IPS-NIHi11 (cell line): ENCODE data around the gene EDARADD.
"Not testable (repeated sequence)": the region's sequence is repeated elsewhere in the genome, so short reads cannot be mapped to it uniquely, and the experiment has no call there.

Experiments
- DNase-seq: peaks from one replicate; pipeline ENCODE4 v3.0.0; 2012; ENCODE audit warnings: mixed read lengths, low spot score

EDARADD gene

DNA sequence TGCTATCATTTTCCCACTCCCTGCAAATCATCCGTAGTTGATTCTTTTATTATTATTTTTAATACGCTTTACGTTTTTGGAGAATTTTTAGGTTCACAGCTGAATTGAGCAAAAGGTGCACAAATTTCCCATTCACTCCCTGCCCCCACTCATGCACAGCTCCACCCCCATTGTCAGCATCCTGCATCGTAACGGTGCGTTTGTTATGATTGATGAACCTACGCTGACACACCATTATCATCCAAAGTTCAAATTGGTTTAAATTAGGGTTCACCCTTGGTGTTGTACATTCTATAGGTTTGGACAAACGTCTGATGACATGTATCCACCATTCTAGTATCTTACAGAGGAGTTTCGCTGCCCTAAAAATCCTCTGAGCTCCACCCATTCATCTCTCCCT is 44.5 kb downstream of the EDARADD start:
- DNase-seq: no peak

DNA sequence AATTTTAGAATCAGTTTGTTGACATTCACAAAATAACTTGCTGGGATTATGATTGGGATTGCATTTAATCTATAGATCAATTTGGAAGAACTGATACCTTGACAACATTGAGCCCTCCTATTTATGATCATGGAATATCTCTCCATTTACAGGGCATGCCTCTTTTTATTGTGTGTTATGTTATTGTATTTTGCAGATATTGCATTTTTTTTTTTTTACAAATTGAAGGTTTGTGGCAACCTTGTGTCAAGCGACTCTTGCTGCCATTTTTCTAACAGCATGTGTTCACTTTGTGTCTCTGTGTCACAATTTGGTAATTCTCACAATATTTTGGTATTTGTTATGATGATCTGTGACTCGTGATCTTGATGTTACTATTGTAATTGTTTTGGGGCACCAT is 46.3 kb downstream of the EDARADD start:
- no peak for DNase-seq

DNA sequence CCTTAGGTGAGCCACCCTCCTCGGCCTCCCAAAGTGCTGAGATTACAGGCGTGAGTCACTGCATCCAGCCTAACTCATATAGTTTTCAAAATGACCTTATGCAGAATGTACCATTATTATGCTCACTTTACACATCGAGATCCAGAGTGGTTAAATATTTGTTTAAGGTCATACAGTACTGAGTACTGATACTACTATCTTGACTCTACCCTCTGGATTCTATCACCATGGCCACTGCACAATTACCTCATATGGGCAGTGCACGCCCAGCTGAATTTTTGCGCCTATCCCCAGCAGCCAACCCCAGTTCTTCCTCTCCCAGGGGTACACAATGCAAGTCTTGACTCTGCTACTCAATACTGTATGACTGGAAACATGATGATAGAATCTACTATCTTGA is 56.7 kb downstream of the EDARADD start:
- DNase-seq: no peak

DNA sequence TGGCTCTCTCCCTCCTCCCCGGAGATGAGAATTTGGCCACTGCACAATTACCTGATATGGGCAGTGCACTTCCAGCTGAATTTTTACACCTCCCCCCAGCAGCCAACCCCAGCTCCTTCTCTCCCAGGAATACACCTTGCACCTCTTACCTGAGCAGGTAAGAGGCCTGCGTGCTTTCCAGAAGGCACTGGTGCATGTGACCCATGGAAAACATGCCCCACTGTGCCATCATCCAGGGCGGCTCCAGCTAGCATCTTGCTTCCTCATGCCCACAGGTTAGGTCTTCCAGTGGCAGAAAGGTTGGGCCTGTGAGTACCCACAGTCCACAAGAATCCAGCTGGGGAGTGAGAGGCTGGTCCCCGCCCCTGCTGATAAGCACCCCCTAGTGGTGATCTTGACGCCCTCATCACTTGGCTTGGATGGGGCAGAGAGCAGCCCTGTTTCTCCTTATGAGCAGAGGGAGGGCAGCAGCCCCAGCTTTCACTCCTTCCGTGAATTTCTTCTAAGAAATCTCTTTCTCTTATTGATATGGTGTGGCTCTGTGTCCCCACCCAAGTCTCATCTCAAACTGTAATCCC is 57.8 kb downstream of the EDARADD start:
- peak; percentile 74 for DNase-seq

DNA sequence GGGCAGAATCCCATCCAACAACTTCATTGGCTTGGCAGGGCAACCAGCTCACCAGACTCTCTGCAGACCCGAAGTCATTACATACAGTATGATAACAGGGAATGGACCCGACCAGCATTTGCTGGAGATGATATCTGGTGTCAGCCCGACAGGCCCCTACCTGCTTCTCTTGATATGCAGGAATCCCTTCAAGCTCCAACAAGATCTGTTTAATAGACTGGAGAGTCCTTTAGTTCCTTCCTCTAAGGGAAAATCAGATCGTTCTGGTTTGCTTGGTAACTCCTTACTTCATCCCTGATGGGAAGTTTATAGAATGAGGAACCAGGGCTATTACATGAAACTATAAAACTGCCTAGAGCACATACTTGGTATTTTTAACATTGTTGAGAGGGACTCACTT is 61.2 kb downstream of the EDARADD start:
- DNase-seq: no peak

DNA sequence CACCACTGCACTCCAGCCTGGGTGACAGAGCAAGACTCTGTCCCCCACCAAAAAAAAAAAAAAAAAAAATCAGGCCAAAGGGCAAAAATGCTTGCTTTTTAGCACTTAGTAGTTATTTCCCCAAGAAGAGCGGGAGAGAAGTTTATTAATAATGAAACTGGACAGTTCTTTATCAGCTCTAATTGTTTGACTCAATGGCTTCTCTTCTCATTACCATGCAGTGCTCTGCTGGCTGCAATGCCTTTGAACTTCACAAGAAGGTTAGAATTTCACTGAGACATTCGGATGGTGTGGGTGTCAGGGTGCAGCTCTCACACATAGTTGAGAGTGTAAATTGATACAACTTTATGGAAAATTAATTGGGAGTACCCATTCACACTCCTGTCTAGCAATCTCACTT is 63.7 kb downstream of the EDARADD start:
- DNase-seq: no peak

DNA sequence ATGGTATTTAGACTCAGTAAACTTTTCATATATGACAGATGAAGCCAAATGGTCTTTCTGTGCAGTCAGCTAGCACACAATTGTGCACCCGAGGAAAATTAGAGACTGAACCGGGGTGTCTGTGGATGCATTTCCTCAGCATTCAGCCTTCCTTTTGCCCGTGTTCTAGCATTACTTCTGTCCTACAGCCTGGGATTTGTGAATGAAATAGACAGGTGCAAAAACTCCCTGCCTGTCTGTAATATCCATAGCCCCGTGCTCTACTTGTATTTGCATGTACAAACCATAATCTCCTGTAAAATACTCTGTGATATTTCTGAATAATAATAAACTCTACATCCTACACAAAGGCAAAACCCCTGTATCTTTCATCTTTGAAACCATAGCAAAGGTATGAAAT is 64.9 kb downstream of the EDARADD start:
- DNase-seq: no peak

DNA sequence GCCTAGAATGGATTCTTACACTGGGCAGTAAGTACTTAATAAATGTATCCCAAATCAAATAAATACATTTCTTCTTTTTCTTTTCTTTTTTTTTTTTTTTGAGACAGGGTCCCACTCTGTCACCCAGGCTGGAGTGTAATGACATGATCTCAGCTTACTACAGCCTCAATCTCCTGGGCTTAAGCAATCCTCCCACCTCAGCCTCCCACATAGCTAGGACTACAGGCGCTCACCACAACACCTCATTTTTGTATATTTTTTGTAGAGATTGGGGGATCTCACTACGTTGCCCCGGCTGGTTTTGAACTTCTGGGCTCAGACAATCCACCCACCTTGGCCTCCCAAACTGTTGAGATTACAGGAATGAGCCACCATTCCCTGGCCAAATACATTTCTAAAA is 66.0 kb downstream of the EDARADD start:
- no peak for DNase-seq

DNA sequence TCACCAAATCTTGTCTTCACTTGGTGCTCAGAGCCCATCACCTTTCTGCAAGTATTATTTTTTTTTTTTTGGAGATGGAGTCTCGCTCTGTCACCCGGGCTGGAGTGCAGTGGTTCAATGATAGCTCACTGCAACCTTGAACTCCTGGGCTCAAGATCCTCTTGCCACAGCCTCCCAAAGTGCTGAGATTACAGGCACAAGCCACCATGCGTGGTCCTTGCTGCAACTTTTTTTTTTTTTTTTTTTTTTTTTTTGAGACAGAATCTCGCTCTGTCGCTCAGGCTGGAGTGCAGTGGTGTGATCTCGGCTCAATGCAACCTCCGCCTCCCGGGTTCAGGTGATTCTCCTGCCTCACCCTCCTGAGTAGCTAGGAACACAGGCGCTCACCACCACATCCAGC is 70.1 kb downstream of the EDARADD start:
- not testable (repeated sequence) for DNase-seq

DNA sequence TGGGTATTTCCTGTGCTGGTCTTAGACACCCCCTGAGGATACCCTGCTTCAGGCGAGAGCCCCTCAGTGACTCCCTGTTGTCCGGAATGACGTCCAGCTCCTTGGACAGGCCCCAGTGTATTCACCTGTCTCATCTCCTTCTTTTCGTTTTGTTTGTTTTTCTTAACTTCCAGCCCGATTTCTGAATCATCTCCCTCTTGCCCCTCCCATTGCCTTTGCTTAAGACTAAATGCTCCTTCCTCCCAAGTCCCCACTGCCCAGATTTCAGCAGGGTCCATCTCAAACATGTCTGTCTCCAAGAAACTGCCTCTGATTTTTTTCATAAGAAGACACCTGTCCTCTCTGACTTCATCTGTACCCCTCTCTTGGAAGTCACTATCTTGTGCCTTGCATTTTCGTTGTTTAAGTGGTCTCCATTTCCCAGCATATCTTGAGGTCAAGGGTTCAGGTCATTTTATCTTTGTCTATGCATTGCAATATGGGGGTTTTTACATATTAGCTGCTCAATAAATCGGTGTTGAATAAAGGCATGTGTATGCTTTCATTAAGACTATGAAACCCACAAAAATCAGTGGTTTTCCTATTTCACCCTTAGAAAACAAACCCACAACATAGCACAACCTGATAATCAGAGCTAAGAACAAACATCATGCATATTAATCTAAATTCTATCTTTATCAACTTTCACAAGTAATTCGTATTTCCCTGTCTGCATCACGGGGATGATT is 71.3 kb downstream of the EDARADD start:
- DNase-seq: no peak

DNA sequence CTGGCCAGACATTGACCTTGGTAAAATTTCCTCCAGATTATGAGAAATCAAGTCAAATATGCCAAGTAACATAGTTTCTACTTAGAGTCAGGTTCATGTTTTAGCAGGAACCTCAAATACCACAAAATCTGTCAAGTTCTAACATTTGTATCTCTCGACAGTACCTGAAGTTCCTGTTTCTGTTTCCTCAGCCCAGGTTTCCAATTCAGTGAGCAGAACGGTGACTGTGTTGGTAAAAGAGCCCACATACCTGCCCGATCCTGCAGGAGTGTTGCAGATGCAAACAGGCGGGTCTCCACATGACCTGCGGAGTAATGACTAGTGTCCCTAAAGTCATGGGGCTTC is 71.8 kb downstream of the EDARADD start:
- no peak for DNase-seq

DNA sequence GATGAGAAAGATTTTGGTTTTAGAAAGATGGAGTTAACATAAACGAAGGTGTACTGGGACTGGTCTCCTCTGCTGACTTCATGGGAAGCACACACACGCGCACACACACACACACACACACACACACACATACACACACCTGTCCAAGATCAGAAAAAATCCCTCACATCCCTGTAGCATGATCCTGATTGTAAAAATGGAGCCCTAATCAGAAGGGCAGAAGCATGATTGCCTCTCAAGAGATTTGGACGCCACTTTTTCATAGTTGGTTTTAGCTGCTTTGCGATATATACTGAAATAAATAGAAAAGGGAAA is 73.2 kb downstream of the EDARADD start:
- DNase-seq: no peak

DNA sequence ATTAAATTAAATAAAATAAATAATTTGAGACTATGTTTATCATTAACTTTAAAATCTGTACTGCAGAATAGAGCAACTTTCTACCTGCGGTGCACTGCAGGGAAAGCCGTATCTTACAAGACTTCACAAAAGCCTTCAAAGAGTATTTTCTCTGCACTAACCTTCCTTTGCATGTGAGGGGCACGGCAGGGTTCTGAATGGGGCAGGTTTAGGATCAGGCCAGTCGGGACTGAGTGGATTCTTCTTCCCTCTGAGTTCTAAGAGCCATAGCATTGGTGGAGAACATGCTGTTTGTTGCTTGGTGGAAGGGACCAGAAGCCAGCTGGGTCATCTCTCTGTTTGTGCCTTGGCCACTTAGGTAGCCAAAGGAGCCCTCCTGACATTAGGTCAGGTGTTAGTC is 74.5 kb downstream of the EDARADD start:
- DNase-seq: no peak

DNA sequence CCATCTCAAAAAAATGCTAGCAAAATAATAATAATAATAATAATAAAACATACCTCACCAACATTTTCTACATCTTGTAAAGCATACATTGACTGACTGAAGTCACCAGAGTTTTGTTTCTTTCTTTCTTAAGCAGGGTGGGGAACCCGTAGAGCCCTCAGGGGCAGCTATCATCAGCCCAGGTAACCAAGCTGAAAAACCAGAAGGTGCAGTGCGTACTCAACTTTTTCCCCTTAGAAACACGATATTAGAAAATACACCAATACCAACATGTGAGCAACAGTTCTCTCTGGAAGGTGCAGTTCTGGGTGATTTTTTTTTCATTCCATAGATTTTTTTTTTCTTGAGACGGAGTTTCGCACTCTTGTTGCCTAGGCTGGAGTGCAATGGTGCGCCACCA is 75.4 kb downstream of the EDARADD start:
- no peak for DNase-seq

DNA sequence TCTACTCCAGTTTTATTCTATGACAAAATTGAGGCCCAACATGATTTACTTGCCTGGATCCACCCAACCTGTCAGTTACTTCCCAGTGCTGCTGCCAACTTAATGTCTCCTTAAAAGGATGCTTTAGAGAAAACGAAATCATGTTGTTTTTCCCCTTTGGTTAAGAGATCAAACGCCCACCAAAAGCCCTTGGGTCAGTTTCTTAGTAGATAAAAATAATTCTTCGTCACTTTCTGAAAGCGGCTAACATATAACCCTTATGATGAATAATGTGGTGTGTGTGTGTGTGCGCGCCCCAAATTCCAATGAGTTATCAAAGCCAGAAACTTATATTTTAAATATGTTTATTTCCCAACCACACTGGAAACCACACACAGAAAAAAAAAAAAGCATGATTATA is 77.0 kb downstream of the EDARADD start:
- no peak for DNase-seq

DNA sequence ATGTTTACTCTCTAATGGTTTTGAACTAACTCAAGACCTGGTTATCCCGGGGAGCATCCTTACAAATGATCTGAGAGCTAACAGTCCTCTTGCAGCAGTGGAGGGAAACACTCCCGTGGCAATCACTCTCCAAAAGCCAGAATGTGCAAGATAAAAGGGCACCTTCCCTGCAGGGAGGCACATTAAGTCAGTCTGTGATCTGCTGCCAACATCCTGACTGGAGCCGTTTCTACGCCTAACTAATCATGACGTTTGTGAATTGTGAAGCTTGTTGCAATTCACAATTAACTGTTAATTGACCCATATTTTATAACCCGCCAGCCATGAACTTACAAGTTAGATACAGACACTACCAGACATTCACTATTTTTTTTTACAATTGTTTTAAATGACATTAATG is 77.6 kb downstream of the EDARADD start:
- peak; percentile 37 for DNase-seq

DNA sequence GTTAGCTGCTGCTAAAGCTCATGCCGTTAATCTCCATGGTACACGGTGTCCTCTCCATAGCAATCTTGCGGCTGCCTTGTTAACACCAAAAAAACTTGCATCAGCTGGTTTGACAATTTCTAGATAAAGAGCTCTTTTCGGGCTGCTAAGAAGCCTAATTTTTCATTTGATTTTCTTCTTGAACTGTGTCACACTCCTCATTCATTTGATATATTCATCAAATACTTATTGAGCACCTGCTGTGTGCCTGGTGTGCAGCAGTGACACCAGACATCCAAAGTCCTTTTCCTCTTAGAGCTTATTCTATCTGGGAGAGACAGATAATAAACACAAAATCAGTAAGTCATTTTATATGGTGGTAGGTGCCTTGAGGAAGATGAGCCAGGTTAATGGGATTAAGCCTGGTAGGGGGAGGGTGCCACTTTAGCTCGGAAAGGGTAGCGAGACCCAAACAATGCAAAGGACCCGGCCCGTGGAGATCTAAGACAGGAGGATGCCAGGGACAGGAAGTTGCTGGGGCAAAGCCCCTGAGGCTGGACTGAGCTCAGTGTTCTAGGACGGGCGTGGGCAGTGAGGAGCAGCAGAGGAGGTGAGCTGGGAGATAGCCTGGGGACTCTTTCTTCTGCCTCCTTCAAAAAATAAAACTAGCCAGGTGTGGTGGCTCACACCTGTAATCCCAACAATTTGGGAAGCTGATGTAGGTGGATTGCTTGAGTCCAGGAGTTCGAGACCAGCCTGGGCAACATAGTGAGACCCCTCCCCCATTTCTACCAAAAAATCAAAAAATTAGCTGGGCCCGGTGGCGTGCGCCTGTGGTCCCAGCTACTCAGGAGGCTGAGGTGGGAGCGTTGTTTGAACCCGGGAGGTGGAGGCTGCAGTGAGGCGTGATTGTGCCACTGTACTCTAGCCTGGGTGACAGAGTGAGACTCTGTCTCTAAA is 79.0 kb downstream of the EDARADD start:
- DNase-seq: no peak

DNA sequence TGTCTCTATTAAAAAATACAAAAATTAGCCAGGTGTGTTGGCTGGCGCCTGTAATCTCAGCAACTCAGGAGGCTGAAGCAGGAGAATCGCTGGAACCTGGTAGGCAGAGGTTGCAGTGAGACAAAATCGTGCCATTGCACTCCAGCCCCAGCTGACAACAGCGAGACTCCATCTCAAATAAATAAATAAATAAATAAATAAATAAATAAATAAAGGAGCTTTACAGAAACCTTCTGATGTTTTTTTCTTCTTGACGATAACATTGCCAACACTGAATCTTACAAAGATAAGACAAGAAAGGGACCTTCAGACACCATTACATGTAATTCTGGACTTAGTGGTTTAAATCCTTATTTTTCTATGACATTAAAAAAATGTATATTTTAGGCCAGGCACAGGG is 81.9 kb downstream of the EDARADD start:
- no peak for DNase-seq

DNA sequence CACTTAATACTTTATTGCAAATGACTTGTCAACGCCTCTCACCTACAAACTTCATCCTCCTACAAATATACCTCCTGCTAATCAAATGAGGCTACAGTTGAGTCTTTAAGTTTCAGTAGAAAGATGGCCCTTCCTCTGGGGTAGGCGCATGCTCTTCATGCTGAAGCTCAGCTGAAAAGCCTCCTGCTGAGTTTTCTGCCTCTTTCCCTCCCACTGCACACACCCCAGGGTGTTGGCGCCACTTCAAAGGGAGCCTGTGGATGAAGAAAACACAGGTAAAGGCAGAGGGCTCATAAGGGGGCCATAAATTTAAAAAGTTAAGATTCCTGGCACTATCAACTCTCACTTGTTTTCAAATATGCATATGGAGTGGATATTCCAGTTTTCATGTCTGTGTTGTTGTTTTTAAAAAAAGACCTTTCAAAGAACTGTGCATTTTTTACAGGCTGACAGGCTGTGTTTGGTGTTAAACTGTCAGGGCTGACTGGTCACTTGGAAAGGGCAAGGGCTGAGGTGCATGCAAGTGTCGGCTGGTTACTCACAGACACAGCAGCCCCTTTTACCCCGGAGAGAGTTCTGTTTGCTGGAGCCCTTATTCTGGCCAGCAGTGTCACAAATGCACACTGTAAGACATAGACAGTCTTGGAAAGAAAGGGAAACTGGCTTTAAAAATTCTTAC is 86.8 kb downstream of the EDARADD start:
- DNase-seq: peak; percentile 18

DNA sequence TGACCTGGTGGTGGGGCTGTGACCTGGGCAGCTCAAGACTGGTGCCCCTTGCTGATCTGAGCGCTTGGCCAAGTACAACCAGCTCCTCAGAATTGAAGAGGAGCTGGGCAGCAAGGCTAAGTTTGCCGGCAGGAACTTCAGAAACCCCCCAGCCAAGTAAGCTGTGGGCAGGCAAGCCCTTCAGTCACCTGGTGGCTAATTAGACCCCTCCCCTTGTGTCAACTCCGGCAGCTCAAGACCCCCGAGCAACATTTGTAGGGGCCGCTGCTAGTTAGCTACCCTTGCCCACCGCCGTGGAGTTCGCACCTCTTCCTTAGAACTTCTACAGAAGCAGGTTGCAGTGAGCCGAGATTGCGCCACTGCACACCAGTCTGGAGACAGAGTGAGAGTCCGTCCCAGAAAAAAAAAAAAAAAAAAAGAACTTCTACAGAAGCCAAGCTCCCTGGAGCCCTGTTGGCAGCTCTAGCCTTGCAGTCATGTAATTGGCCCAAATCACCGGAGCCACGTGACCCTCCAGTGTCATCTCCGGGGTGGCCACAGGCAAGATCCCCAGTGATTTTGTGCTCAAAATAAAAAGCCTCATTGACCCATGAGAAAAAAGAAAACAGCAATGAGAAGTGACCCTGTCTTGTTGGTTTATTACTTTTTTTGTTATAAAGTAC is 90.4 kb downstream of the EDARADD start:
- DNase-seq: no peak

DNA sequence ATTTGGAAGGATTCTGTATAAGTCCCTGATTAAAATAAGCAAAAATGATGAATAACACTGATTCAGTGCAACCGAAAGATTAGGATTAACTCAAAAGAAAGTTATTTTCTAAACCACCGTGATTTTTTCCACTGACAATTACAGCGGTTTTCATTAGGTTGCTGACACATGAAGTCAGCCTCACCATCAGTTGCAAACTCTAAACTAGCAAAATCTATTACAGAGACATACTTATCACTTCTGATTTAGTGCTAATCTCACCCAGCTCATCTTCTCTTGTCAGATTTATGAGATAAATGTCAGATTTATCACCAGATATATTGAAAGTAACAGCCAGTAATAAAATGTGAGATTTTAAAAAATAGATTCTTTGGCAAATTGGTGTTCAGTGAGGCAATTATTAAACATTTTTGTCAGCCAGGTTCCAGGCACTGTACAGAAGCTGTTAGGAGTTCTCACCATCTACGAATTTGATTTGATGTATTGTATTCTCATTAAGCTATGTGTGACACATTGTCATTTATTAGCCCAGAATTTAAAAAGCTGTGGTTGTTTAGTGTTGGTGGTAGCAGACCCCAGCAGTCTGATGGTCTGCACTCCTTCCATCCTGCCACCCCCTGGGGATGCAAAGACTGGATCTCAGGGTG is 92.4 kb downstream of the EDARADD start:
- DNase-seq: no peak

DNA sequence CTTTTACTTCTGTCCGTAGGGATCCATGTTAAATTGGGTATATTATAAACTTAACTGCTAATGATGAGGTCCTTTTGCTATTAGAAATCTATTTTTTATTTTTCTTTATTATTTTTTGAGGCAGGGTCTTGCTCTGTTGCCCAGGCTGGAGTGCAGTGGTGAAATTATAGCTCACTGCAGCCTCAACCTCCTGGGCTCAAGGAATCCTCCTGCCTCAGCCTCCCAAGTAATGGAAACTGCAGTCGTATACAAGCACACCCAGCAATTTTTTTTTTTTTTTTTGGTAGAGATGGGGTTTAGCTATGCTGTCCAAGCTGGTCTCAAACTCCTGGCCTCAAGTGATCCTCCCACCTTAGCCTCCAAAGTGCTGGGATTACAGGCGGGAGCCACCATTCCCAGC is 95.1 kb downstream of the EDARADD start:
- not testable (repeated sequence) for DNase-seq
